GM12878 (cell line): Measurements from ENCODE around the gene NAV3.

Experiments used
- EZH2 ChIP-seq: IDR thresholded peaks from 2 replicates; pipeline ENCODE4 v1.6.1; 2012; ENCODE audit warnings: low read depth, mild to moderate bottlenecking, control low read depth, inconsistent platforms, low read length, borderline replicate concordance; ENCODE audit not compliant: control insufficient read depth
- MEF2B ChIP-seq: fragments of 450-650 bp; IDR thresholded peaks from 2 replicates; pipeline ENCODE4 v1.6.1; 2018; ENCODE audit warnings: mild to moderate bottlenecking, moderate library complexity; ENCODE audit not compliant: partially characterized antibody, poor library complexity, severe bottlenecking
- POLR2AphosphoS5 ChIP-seq: IDR thresholded peaks from 2 replicates; pipeline ENCODE4 v1.6.1; 2011; ENCODE audit warnings: mild to moderate bottlenecking, low read length, inconsistent platforms
- RAD51 ChIP-seq: fragments of 450-650 bp; IDR thresholded peaks from 2 replicates; pipeline ENCODE4 v1.6.1; 2016; ENCODE audit warnings: moderate library complexity, mild to moderate bottlenecking, inconsistent platforms
- RB1 ChIP-seq: fragments of 450-650 bp; formaldehyde crosslinking; IDR thresholded peaks from 2 replicates; pipeline ENCODE4 v1.6.1; 2017; ENCODE audit warnings: mild to moderate bottlenecking, borderline replicate concordance
- RFX5 ChIP-seq: IDR thresholded peaks from 2 replicates; pipeline ENCODE4 v1.6.1; 2011; ENCODE audit warnings: low read depth, low read length, improper control_type of control experiment
- YY1 ChIP-seq: IDR thresholded peaks from 2 replicates; pipeline ENCODE4 v1.6.1; 2011; ENCODE audit warnings: low read depth, mild to moderate bottlenecking, low read length
- ZZZ3 ChIP-seq: IDR thresholded peaks from 2 replicates; pipeline ENCODE4 v1.6.1; 2011; ENCODE audit warnings: low read depth; ENCODE audit not compliant: control insufficient read depth, insufficient read length
- TF ChIP-seq, protein P1 (sequence below), 3 experiments: IDR thresholded peaks in 2 of 3; conservative IDR thresholded peaks in 1 of 3; 2 replicates each; pipeline ENCODE4 v1.5.1; 2011; ENCODE audit warnings: low read depth in 3 of 3, low read length in 3 of 3, mild to moderate bottlenecking in 3 of 3, control low read depth in 2 of 3, moderate library complexity in 2 of 3, inconsistent platforms in 1 of 3, mixed read lengths in 1 of 3; ENCODE audit not compliant: control insufficient read depth in 2 of 3, insufficient read depth in 1 of 3; ENCODE audit errors: extremely low read depth in 1 of 3
- TF ChIP-seq, protein P2 (sequence below): fragments of 450-650 bp; IDR thresholded peaks from 2 replicates; pipeline ENCODE4 v1.6.1; 2017; ENCODE audit warnings: borderline replicate concordance

DNA sequence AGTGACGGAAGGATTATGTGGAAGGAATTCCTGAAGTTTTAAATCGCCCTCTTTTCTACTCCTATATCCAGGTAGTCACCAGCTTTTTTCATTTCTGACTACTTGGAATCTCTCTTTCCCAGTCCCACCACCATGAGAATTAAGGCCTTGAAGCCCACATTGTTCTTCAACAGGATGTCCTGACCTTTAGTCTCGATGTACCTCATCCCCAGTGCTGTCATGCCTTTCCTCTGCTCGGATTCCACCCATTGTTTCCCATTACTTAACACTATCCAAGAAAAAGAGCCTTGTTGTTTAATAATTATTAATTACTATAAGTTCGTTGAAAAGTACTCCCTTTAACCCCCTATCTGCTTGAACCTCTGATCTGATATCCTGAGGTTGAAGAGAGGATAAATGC is 44.0 kb upstream of the NAV3 start:
- no peak for TF ChIP-seq EZH2
- TF ChIP-seq POLR2AphosphoS5 = no peak
- TF ChIP-seq, protein P1, sequence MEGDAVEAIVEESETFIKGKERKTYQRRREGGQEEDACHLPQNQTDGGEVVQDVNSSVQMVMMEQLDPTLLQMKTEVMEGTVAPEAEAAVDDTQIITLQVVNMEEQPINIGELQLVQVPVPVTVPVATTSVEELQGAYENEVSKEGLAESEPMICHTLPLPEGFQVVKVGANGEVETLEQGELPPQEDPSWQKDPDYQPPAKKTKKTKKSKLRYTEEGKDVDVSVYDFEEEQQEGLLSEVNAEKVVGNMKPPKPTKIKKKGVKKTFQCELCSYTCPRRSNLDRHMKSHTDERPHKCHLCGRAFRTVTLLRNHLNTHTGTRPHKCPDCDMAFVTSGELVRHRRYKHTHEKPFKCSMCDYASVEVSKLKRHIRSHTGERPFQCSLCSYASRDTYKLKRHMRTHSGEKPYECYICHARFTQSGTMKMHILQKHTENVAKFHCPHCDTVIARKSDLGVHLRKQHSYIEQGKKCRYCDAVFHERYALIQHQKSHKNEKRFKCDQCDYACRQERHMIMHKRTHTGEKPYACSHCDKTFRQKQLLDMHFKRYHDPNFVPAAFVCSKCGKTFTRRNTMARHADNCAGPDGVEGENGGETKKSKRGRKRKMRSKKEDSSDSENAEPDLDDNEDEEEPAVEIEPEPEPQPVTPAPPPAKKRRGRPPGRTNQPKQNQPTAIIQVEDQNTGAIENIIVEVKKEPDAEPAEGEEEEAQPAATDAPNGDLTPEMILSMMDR (IDR thresholded peaks at IDR 0.05 in 2 of 3, conservative IDR thresholded peaks at IDR 0.05 in 1 of 3; ENCODE audit: control insufficient read depth in 2 of 3, extremely low read depth in 1 of 3, insufficient read depth in 1 of 3, low read depth in 3 of 3, low read length in 3 of 3) = no peak
- TF ChIP-seq, protein P2, sequence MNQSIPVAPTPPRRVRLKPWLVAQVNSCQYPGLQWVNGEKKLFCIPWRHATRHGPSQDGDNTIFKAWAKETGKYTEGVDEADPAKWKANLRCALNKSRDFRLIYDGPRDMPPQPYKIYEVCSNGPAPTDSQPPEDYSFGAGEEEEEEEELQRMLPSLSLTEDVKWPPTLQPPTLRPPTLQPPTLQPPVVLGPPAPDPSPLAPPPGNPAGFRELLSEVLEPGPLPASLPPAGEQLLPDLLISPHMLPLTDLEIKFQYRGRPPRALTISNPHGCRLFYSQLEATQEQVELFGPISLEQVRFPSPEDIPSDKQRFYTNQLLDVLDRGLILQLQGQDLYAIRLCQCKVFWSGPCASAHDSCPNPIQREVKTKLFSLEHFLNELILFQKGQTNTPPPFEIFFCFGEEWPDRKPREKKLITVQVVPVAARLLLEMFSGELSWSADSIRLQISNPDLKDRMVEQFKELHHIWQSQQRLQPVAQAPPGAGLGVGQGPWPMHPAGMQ = no peak
- TF ChIP-seq ZZZ3 = no peak
- no peak for TF ChIP-seq RB1
- TF ChIP-seq RAD51 = no peak
- TF ChIP-seq MEF2B = no peak
- TF ChIP-seq YY1 = no peak
- TF ChIP-seq RFX5 = no peak
